A204.1 (cell line): ENCODE measurements around the gene TSPAN17.

Source experiments
- FAIRE-seq: peaks from 2 replicates; lab custom pipeline; 2012; peaks lifted over from hg19 to GRCh38; lab: Jason Lieb, UNC

The TSPAN17 gene

GRCh38 chr5:176624142-176624541, 23.1 kb upstream of the TSPAN17 start:
- FAIRE-seq, result no peak

DNA sequence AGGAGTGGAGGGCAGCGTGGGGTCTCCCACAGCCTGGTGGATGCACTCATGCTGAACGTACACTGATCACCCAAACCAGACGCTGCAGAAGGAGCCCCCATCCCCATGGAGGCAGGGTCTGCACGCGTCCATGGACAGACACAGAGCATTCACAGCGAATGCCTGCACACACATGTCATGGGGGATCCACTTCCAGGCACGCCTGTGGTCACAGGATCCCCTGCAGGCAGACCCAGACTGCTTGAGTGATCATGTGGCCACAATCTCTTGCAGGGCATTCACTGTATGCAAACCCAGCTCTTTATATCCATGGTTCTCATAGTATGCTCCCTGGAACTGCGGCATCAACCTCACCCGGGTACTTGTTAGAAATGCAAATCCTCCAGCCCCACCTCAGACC, 22.3 kb upstream of the TSPAN17 start:
- no peak for FAIRE-seq

GRCh38 chr5:176625512-176625911, 21.8 kb upstream of the TSPAN17 start:
- FAIRE-seq, result no peak

DNA sequence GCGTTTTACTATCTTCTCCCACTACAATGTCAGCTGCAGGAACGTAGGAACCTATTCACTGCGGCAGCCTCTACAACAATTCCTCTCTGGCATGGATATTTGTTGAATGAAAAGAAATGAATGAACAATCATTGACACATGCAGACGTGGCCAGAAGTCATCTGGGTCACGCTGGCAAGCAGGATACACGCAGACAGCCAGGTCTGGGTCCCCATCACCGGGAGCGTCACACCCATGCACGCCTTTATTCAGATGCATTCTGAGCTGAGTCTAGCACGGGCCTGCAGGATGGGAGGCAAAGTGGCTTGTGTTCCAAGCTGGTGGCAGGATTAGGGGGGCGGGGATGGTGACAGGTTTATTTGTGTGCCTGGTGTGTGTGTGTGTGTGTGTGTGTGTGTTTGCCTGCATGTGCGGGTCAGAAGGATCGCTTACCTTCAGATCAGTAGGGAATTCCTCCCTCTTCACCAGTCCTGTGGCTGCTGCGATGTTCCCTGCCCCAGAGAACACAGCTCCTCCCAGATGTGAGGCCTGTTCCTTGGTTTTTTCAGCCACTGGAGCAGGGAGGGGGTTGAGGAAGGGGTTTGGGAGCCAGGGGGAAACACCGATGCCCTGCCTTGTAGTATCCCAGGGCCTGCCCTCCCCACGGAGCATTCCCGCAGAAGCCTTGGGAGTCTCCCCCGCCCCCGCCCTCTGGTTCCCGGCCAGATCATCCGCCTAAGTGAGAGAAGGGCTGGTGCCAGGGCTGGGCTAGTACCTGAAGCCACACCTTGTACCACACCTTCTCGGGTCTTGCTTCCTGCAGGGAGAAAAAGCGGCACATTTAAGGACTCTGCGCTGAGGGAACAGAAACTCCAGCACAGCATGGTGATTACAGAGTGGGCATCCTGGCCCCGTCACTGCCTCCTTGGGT, 21.1 kb upstream of the TSPAN17 start:
- FAIRE-seq, result no peak

DNA sequence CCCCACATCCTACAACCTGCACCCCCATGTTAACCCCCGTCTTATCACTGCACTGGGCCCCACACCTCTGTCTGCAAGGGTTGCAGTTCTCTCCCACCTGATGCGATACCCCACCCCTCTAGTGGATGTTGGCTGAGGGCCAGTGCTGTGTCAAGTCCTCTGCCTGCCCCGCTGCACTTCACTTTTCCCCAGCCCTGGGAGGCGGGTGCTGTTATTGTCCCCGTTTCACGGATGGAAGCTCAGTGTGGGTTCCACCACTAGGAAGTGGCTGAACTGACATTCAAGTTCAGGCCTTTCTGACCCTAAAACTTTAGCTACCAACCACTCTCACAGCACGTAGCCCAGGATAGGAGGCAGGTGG, 20.4 kb upstream of the TSPAN17 start:
- no peak for FAIRE-seq

GRCh38 chr5:176627582-176627981, 19.7 kb upstream of the TSPAN17 start:
- no peak for FAIRE-seq

DNA sequence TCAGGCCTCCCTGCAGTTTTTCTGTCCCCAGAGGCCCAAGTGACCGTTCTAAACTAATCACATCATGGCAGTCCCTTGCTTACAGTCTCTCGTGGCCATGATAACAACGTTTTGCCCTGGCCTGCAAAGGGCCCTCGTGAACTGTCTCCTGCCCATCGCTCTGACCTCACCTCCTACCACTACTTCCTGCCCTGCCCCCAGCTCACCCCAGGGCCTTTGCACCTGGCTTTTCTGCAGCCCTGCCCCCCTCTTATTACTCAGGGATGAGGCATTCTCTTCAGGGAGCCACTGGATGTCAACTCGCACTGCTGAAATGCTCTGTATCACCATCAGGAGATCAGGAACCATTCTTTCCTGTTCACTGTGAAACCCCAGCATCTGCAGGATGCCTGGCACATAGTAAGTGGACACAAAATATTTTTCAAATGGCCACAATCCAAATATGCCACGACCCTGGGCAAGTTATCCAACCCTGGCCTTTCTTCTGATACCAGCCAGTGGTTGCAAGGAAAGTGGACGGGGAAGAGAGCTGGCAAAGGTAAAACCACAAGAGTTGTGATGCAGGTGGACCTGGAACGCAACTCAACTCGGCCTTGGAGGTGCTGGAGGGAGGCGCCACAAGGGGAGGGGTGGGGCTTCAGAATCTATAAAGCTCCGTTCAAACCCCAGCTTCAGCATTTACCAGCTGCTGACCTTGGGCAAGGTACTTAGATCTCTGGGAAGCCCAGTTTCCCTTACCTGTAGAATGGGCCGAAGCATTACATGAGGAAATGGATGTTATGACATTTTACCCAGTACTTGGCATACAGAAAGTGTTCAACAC, 18.7 kb upstream of the TSPAN17 start:
- no peak for FAIRE-seq

GRCh38 chr5:176629317-176629852, 17.9 kb upstream of the TSPAN17 start:
- FAIRE-seq, result no peak

- FAIRE-seq, result no peak
These were observed 17.2 kb upstream of the TSPAN17 start, which contains the start of the genes EIF4E1B and SNCB for GRCh38 chr5:176629853-176630680. TSS of gene EIF4E1B (plus strand) at chr5:176630675. CDS start at chr5:176642788, 12,113 bp downstream. TSS of gene SNCB (minus strand) at chr5:176630534. CDS start at chr5:176629654, 880 bp downstream.

- FAIRE-seq, result no peak
These were observed 16.5 kb upstream of the TSPAN17 start for GRCh38 chr5:176630681-176631222.

DNA sequence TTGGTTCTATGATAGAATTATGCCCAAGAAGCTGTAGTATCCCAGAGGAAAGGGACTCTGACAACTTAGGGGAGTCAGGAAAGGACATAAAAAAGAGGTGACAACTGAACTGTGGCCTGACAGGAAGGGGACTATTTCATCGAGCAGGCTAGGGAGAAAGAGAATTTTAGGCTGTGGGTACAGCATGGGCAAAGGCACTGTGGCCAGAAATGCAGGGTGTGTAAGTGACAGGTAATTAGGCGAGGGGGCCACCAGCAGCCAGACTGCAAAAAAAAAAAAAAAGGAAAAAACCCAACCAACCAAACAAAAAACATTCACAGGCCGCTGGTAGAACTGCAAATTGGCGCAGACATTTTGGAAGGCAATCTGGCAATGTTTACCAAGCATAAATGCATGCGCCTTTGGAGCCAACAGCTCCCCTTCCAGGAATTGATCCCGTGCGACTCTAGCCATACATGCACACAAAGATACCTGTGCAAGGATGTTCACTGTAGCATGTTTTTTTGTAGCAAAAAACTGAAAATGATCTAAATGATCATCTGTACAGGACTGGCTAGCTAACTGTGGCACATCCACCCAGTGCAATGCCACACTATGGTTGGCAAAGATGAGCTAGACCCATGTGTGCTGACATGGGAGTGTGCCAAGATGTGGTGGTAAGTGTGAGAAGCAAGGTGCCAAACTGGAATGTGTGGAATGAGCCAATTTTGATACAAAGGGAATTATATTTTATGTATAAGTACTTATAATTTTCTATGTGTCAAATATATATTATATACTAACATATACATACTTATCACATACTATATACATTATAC, 15.7 kb upstream of the TSPAN17 start:
- no peak for FAIRE-seq

GRCh38 chr5:176632745-176633144, 14.5 kb upstream of the TSPAN17 start:
- no peak for FAIRE-seq

DNA sequence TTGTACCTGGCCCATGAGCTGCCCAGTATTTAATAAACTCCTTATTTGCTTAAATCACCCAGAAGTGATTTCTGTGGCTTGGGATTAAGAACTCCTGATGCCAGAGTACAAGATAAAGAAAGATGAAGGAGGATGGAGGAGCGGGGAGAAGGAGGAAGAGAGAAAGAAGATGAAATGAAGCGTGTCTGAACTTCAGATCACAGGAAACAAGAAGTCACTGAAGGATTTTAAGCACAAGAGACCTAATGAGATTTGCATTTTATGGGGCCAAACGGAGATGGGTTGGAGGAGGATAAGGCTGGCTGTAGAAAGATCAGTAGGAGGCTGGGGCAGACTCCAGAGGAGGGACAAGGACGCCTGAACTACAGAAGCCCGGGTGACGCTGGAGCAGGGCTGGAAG, 13.7 kb upstream of the TSPAN17 start:
- FAIRE-seq, result no peak

DNA sequence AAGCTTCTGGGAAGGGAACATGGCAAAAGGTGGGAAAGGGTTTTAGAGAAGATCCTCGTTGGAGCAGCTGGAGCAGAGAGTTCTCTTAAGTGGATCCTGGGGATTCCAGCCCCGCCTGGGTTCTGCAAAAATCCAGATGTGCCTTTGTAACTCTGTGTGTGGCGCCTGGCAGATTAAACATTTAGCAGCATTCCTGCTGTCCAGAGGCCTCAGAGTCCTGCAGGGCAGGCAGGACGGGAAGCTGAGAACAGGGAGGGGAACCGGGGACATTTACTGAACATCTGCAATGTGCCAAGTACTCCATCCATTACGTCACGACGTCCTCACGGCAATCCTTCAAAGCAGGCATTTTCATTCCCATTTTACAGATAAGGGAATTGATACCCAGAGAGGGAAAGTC, 10.9 kb upstream of the TSPAN17 start:
- no peak for FAIRE-seq

GRCh38 chr5:176637556-176637955, 9.7 kb upstream of the TSPAN17 start:
- no peak for FAIRE-seq

DNA sequence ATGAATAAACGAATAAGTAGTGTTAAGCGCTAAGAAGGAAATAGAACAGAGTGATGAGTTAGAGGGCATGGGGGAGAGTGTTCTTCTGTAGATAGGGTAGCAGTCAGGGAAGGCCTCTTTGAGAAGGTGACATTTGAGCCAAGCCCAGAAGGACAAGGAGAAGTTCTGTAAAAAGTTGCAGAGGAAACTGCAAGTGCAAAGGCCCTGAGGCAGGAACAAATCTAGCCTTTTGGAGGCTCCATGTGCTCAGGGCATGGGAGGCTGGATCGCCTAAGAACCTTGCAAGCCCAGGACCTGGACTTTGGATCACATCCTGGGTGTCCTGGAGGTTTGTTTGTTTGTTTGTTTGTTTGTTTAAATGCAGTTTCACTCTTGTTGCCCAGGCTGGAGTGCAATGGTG, 8.8 kb upstream of the TSPAN17 start:
- no peak for FAIRE-seq

GRCh38 chr5:176639208-176639607, 8.1 kb upstream of the TSPAN17 start:
- FAIRE-seq, result no peak

DNA sequence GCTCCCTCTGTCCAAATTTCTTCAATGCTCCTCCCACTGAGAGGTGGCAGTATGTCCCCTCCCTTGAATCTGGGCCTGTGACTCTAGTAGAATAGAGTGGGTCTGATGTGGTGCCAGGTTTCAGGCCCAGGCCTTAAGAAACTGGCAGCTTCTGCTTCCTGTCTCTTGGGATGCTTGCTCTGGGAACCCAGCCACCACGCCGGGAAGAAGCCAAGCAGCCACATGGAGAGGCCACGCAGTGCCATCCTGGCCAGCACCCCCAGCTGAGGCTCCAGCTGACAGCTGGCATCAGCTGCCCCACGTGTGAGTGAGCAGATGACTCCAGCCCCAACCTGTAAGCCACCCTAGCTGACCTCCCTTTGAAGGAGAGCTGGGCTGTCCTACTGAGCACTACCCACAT, 7.3 kb upstream of the TSPAN17 start:
- FAIRE-seq, result no peak

DNA sequence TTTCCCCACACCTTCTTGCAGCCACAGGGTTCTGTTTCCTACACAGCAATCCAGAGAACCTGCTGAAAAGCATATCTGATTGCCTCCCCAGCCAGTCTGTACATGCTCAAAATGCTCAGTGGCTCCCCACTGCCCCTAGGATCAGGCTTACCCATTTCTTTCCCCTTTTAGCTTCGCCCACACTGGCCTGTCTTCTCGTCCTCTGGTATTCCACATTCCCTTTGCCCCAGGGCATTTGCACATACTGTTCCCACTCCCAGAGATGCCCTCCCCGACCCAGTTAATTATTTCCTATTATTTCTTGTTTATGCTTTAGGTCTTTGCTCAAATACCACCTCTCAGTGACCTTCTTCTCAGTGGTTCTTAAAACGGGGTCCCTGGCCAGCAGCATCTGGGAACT, 6.7 kb upstream of the TSPAN17 start:
- no peak for FAIRE-seq

DNA sequence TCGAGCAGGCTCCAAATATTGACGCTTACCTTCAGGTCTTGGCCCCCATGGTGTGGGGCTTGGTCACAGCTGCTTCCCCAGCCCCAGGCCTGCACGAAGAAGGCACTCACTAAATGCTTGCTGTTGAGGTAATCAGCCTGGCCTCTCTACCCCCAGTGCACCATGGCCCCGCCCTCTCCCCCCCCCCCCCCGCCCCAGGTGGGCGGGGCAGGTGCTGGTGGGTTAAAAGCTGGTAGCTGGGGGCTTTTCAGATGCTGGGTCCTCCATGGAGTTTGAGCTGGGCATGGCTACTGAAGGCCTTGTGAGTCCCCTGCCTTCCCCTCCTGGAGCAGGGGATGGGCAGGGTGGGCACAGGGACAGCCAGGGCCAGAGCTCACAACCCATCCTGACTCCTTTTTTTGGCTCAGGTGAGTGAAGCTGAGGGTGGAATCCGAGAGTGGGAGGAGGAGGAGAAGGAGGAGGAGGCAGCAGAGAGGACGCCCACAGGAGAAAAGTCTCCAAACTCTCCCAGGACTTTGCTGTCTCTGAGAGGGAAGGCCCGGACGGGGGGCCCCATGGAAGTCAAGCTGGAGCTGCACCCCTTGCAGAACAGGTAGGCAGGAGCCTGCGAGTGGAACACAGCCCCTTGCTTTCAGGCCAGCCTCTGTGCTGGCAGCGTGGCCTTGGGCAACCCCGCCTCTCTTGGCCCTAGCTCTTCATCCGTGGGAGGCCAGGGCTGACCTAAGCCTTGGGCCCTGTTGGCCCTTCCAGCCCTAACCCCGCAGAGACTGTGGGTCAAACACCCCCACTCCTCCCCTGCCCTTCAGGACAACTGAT, 4.4 kb upstream of the TSPAN17 start:
- FAIRE-seq, result no peak
